ENCODE results near the gene PLK3. TPM values are rescaled to one million over a fixed set of nuclear protein-coding genes. Genes with fewer than 3 reads are reported as not detected.

Gene PLK3
- total and polyA plus RNA-seq, 8 donors, result 6.1 to 35.3 (median 12.9) TPM

GRCh38 chr1:44775078-44775929 lies 24.9 kb upstream of the PLK3 start, which contains the start of gene RPS8:
RPS8 (plus strand) TSS chr1:44775540; CDS start chr1:44775597, 57 bp downstream.
- intact Hi-C loops (cut with DNase I), result no loop called here
- 0% methylated on average over 62 to 65 of the region's 65 CpGs for WGBS, 2 donors
- FAIRE-seq, result no peak
- ATAC-seq, result peak; percentile 92 to 95 (median 92)
- peak within 1 kb of the TSS; percentile 84 to 94 (median 88) for H3K27ac ChIP-seq
- peak; percentile 86 to 94 (median 90) for DNase-seq
- no peaks in the 10 kb centered on the region for H3K9me3 ChIP-seq
- peak within 1 kb of the TSS; percentile 42 to 86 (median 70) for H3K4me3 ChIP-seq
- TF ChIP-seq, protein P1, sequence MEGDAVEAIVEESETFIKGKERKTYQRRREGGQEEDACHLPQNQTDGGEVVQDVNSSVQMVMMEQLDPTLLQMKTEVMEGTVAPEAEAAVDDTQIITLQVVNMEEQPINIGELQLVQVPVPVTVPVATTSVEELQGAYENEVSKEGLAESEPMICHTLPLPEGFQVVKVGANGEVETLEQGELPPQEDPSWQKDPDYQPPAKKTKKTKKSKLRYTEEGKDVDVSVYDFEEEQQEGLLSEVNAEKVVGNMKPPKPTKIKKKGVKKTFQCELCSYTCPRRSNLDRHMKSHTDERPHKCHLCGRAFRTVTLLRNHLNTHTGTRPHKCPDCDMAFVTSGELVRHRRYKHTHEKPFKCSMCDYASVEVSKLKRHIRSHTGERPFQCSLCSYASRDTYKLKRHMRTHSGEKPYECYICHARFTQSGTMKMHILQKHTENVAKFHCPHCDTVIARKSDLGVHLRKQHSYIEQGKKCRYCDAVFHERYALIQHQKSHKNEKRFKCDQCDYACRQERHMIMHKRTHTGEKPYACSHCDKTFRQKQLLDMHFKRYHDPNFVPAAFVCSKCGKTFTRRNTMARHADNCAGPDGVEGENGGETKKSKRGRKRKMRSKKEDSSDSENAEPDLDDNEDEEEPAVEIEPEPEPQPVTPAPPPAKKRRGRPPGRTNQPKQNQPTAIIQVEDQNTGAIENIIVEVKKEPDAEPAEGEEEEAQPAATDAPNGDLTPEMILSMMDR (IDR thresholded peaks at IDR 0.05), result no peak
- peaks cover 0 to 21% (median 4%) of the 10 kb centered on the region in 3 donors for H3K4me1 ChIP-seq
- H3K27me3 ChIP-seq, result no peaks in the 10 kb centered on the region
- peaks cover 0 to 18% (median 9%) of the 10 kb centered on the region in 3 donors for H3K36me3 ChIP-seq

DNA sequence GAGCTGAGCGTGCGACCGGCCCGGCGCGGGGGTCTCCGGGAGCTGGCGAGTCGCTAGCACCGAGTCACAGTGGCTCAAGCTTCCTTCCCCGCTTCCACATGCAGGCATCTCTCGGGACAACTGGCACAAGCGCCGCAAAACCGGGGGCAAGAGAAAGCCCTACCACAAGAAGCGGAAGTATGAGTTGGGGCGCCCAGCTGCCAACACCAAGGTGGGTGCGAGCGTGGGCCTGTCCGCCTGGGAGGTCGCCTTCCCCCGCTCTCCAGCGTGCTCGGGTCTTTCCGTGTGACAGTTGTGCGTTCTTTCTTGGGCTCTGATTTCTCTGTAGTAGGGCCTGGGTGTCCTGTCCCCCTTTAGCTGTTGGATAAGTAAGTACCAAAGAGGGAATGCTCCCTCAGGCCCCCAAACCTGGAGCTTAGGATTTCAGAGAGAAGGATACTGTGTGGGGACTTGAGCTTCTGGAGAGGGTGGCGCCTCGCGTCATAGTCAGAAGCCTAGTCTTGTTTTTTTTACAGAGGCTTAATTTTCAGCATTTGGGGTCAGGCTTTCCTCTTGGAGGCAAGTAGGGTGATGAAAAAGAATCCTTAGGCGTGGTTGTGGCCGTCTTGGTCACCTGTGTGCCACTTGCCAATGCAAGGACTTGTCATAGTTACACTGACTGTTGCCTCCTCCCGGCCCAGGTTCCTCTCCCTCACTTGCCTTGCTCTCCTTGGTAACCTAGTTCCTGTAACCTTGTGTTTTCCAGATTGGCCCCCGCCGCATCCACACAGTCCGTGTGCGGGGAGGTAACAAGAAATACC lies 24.0 kb upstream of the PLK3 start:
- WGBS, 2 donors, result 6 to 7% methylated on average over 36 of the region's 36 CpGs
- TF ChIP-seq, protein P1 (IDR thresholded peaks at IDR 0.05), result no peak

DNA sequence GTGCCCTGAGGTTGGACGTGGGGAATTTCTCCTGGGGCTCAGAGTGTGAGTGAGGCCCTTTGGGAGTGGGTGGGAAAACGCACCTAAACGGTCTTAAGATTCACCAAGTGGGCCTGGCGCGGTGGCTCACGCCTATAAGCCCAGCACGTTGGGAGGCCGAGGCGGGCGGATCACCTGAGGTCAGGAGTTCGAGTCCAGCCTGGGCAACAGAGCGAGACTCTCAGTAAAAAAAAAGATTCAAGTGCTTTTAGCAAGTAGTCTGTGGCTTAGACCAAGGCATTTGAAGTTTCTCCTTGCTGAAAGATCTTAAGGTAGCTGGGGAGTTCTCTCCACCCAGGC lies 23.5 kb upstream of the PLK3 start:
- Histone ChIP-seq H3K4me1 (peaks cover 0 to 21% (median 4%) of the 10 kb centered on the region in 3 donors), H3K4me3 (peak overlapping the region; percentile 42 to 86 (median 70)), H3K27ac (no peak overlapping the region), H3K9me3 (no peaks in the 10 kb centered on the region), H3K27me3 (no peaks in the 10 kb centered on the region), H3K36me3 (peaks cover 0 to 18% (median 9%) of the 10 kb centered on the region in 3 donors)
- TF ChIP-seq, protein P1 (IDR thresholded peaks at IDR 0.05), result no peak
- intact Hi-C loops (cut with DNase I), result no loop called here
- WGBS, 2 donors, result 38 to 52% methylated on average over 12 of the region's 12 CpGs
- no peak for ATAC-seq
- FAIRE-seq, result no peak
- DNase-seq, result peak in 1 of 6 donors; percentile 58

More for the DNA sequence above, 24.0 kb upstream of the PLK3 start:
- ATAC-seq (peak; percentile 12 to 27 (median 22)), DNase-seq (peak in 4 of 6 donors; percentile 39 to 63 (median 54)), FAIRE-seq (no peak)
- H3K9me3 ChIP-seq, result no peaks in the 10 kb centered on the region
- no peaks in the 10 kb centered on the region for H3K27me3 ChIP-seq
- H3K4me1 ChIP-seq, result peaks cover 0 to 21% (median 4%) of the 10 kb centered on the region in 3 donors
- peak overlapping the region; percentile 42 to 86 (median 70) for H3K4me3 ChIP-seq
- peak overlapping the region; percentile 84 to 94 (median 88) for H3K27ac ChIP-seq
- intact Hi-C loops (cut with DNase I), result no loop called here
- H3K36me3 ChIP-seq, result peaks cover 0 to 18% (median 9%) of the 10 kb centered on the region in 3 donors

DNA sequence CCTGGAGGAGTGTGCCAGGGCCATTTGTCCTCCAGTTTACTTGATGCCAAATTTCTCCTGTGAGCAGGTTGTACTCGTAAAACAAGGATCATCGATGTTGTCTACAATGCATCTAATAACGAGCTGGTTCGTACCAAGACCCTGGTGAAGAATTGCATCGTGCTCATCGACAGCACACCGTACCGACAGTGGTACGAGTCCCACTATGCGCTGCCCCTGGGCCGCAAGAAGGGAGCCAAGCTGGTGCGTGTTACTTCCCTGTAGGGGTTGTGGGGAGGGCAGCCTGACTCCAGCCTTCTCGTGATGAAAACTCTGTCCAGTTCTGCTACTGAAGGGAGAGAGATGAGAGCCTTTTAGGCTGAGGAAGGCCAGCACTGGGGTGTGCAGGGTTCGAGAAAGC lies 22.6 kb upstream of the PLK3 start:
- Histone ChIP-seq H3K27me3 (no peaks in the 10 kb centered on the region), H3K9me3 (no peaks in the 10 kb centered on the region), H3K36me3 (peaks cover 0 to 18% (median 9%) of the 10 kb centered on the region in 3 donors), H3K4me3 (peak overlapping the region in 1 of 4 donors; percentile 86), H3K27ac (no peak overlapping the region), H3K4me1 (peaks cover 0 to 21% (median 4%) of the 10 kb centered on the region in 3 donors)
- 72 to 79% methylated on average over 14 of the region's 14 CpGs for WGBS, 2 donors
- TF ChIP-seq, protein P1 (IDR thresholded peaks at IDR 0.05), result no peak
- DNase-seq (peak in 2 of 6 donors; percentile 20 to 46), ATAC-seq (no peak), FAIRE-seq (no peak)
- intact Hi-C loops (cut with DNase I), result no loop called here

All from pancreas (tissue), 10 donors.